ENCODE measurements around the gene POLR3H.

POLR3H gene

GRCh38 chr22:41531715-41532477, 12.4 kb downstream of the POLR3H start:
- DNase-seq (ENCODE audit: low read depth in 1 of 2, low spot score in 1 of 2), result no peak
- Histone ChIP-seq H3K4me3 (replicated peaks; ENCODE audit: insufficient read depth, low read length) (no peak overlapping the region), H3K27ac (replicated peaks) (no peak overlapping the region), H3K27me3 (ENCODE audit: insufficient read depth, poor library complexity, severe bottlenecking) (no peaks in the 10 kb centered on the region)
- no peak for TF ChIP-seq SPI1 (IDR thresholded peaks at IDR 0.05; ENCODE audit: borderline replicate concordance, low read depth)
- TF ChIP-seq POLR2AphosphoS5 (IDR thresholded peaks at IDR 0.05; ENCODE audit: low read depth), result 0 out of 2 replicates have a peak, but pooled peaks have one; percentile 1

- Histone ChIP-seq H3K4me3 (replicated peaks; ENCODE audit: insufficient read depth, low read length) (no peak overlapping the region), H3K27me3 (ENCODE audit: insufficient read depth, poor library complexity, severe bottlenecking) (no peaks in the 10 kb centered on the region), H3K27ac (replicated peaks) (no peak overlapping the region)
- TF ChIP-seq CTCF (IDR thresholded peaks at IDR 0.05; ENCODE audit: insufficient read depth, low read length), result no peak
- TF ChIP-seq SPI1 (IDR thresholded peaks at IDR 0.05; ENCODE audit: borderline replicate concordance, low read depth), result no peak
- TF ChIP-seq REST (IDR thresholded peaks at IDR 0.05; ENCODE audit: insufficient replicate concordance, low read depth), result no peak
- TF ChIP-seq GABPA (IDR thresholded peaks at IDR 0.05; ENCODE audit: low read depth), result no peak
- TF ChIP-seq POLR2AphosphoS5 (IDR thresholded peaks at IDR 0.05; ENCODE audit: low read depth), result no peak
- no peak for DNase-seq (ENCODE audit: low read depth in 1 of 2, low spot score in 1 of 2)
These were observed 13.2 kb downstream of the POLR3H start for GRCh38 chr22:41530890-41531714.

- Histone ChIP-seq H3K27me3 (ENCODE audit: insufficient read depth, poor library complexity, severe bottlenecking) (no peaks in the 10 kb centered on the region), H3K27ac (replicated peaks) (no peak overlapping the region), H3K4me3 (replicated peaks; ENCODE audit: insufficient read depth, low read length) (no peak overlapping the region)
- TF ChIP-seq REST (IDR thresholded peaks at IDR 0.05; ENCODE audit: insufficient replicate concordance, low read depth), result no peak
- TF ChIP-seq POLR2AphosphoS5 (IDR thresholded peaks at IDR 0.05; ENCODE audit: low read depth), result no peak; the same call in 1 of the 2 replicates
- TF ChIP-seq CTCF (IDR thresholded peaks at IDR 0.05; ENCODE audit: insufficient read depth, low read length), result no peak
- TF ChIP-seq GABPA (IDR thresholded peaks at IDR 0.05; ENCODE audit: low read depth), result no peak
- TF ChIP-seq SPI1 (IDR thresholded peaks at IDR 0.05; ENCODE audit: borderline replicate concordance, low read depth), result no peak
- no peak for DNase-seq (ENCODE audit: low read depth in 1 of 2, low spot score in 1 of 2)
These were observed 15.2 kb downstream of the POLR3H start for GRCh38 chr22:41528938-41529561.
